Putamen (tissue), 1 donor: ENCODE measurements around the gene SH3PXD2A.

Source experiments
- DNase-seq: peaks from one replicate; pipeline ENCODE4 v3.0.0-alpha.2; 2016; ENCODE audit warnings: low spot score

SH3PXD2A gene

GRCh38 chr10:103855424-103855823 lies at the start of gene SH3PXD2A:
Gene SH3PXD2A (minus strand): TSS chr10:103855576. CDS start chr10:103855266, 310 bp downstream.
- DNase-seq, result no peak

GRCh38 chr10:103901299-103901698 lies 45.9 kb upstream of the SH3PXD2A start:
- no peak for DNase-seq

GRCh38 chr10:103899312-103899711 lies 43.9 kb upstream of the SH3PXD2A start:
- DNase-seq, result no peak

GRCh38 chr10:103897241-103897774 lies 41.9 kb upstream of the SH3PXD2A start:
- no peak for DNase-seq

GRCh38 chr10:103896225-103896624 lies 40.8 kb upstream of the SH3PXD2A start:
- DNase-seq, result no peak

- no peak for DNase-seq
Observed at GRCh38 chr10:103895411-103896186, 40.2 kb upstream of the SH3PXD2A start.

GRCh38 chr10:103894441-103894864 lies 39.1 kb upstream of the SH3PXD2A start:
- DNase-seq, result no peak

GRCh38 chr10:103893817-103894216 lies 38.4 kb upstream of the SH3PXD2A start:
- no peak for DNase-seq

GRCh38 chr10:103892181-103892580 lies 36.8 kb upstream of the SH3PXD2A start:
- DNase-seq, result no peak

- no peak for DNase-seq
Observed at GRCh38 chr10:103890688-103891087, 35.3 kb upstream of the SH3PXD2A start.

- no peak for DNase-seq
Observed at GRCh38 chr10:103890194-103890658, 34.9 kb upstream of the SH3PXD2A start.

- no peak for DNase-seq
Observed at GRCh38 chr10:103889121-103889720, 33.8 kb upstream of the SH3PXD2A start.

- peak; percentile 63 for DNase-seq
Observed at GRCh38 chr10:103888113-103888841, 32.9 kb upstream of the SH3PXD2A start.

- no peak for DNase-seq
Observed at GRCh38 chr10:103885617-103886016, 30.2 kb upstream of the SH3PXD2A start.

- peak; percentile 55 for DNase-seq
Observed at GRCh38 chr10:103884681-103885139, 29.3 kb upstream of the SH3PXD2A start.

- no peak for DNase-seq
Observed at GRCh38 chr10:103882285-103883007, 27.1 kb upstream of the SH3PXD2A start.

GRCh38 chr10:103881416-103882284 lies 26.3 kb upstream of the SH3PXD2A start:
- DNase-seq, result peak; percentile 74

- no peak for DNase-seq
Observed at GRCh38 chr10:103879831-103880230, 24.5 kb upstream of the SH3PXD2A start.

GRCh38 chr10:103879409-103879808 lies 24.0 kb upstream of the SH3PXD2A start:
- no peak for DNase-seq

GRCh38 chr10:103877861-103878260 lies 22.5 kb upstream of the SH3PXD2A start:
- no peak for DNase-seq

- DNase-seq, result no peak
Observed at GRCh38 chr10:103876155-103876554, 20.8 kb upstream of the SH3PXD2A start.
